Brain microvascular endothelial cell (primary cell): ENCODE measurements around the gene NEGR1.

Experiments
- DNase-seq: peaks from one replicate; pipeline ENCODE4 v3.0.0-alpha.2; 2020
- H3K27ac ChIP-seq: fragments of 250-450 bp; sonication (Bioruptor Pico); 2 replicates; pipeline ENCODE4 v1.5.1; 2020; ENCODE audit warnings: mild to moderate bottlenecking, moderate library complexity
- H3K27me3 ChIP-seq: fragments of 250-450 bp; sonication (Bioruptor Pico); replicated peaks from 2 replicates; pipeline ENCODE4 v1.5.1; 2020; ENCODE audit warnings: mild to moderate bottlenecking
- H3K36me3 ChIP-seq: fragments of 250-450 bp; sonication (Bioruptor Pico); replicated peaks from 2 replicates; pipeline ENCODE4 v1.5.1; 2020; ENCODE audit warnings: mild to moderate bottlenecking
- H3K4me3 ChIP-seq: 2 replicates; pipeline ENCODE4 v1.5.1; 2011; ENCODE audit warnings: low read depth, mild to moderate bottlenecking, control low read depth, low read length, moderate library complexity
- CTCF ChIP-seq: IDR thresholded peaks from 2 replicates; pipeline ENCODE4 v1.5.1; 2011; ENCODE audit warnings: low read depth, mild to moderate bottlenecking, moderate library complexity, low read length, control low read depth, inconsistent platforms; ENCODE audit errors: missing control alignments
- in situ Hi-C: cut with HindIII; loops from 2 replicates; pipeline ENCODE4 v1.10.0; 2017; ENCODE audit warnings: low sequenced_read_pairs, low pct_ligation_motif_present

The NEGR1 gene

GRCh38 chr1:72281637-72282270 is 585 bp downstream of the NEGR1 start:
- no peak for DNase-seq
- no peaks in the 10 kb centered on the region for H3K27me3 ChIP-seq
- in situ Hi-C loops: no loop called here
- H3K36me3 ChIP-seq: no peaks in the 10 kb centered on the region
- TF ChIP-seq CTCF: no peak
- peak overlapping the region; percentile 87 for H3K4me3 ChIP-seq
- H3K27ac ChIP-seq: peak overlapping the region; percentile 14

- H3K27ac ChIP-seq: no peak overlapping the region
- in situ Hi-C loops: no loop called here
These were observed 1.2 kb downstream of the NEGR1 start for GRCh38 chr1:72281144-72281543.

GRCh38 chr1:72280711-72281110 is 1.6 kb downstream of the NEGR1 start:
- H3K4me3 ChIP-seq: peak overlapping the region; percentile 38
- H3K27me3 ChIP-seq: no peaks in the 10 kb centered on the region
- DNase-seq: no peak
- H3K27ac ChIP-seq: no peak overlapping the region
- no peaks in the 10 kb centered on the region for H3K36me3 ChIP-seq
- TF ChIP-seq CTCF: peak; percentile 16
- in situ Hi-C loops: no loop called here

More at GRCh38 chr1:72281144-72281543, 1.2 kb downstream of the NEGR1 start:
- Histone ChIP-seq H3K36me3 (no peaks in the 10 kb centered on the region), H3K27me3 (no peaks in the 10 kb centered on the region), H3K4me3 (peak overlapping the region; percentile 38)
- no peak for DNase-seq
- no peak for TF ChIP-seq CTCF

- Histone ChIP-seq H3K27ac (no peak overlapping the region), H3K4me3 (no peak overlapping the region)
These were observed 2.2 kb downstream of the NEGR1 start for GRCh38 chr1:72280131-72280530.

GRCh38 chr1:72278461-72278860 is 3.9 kb downstream of the NEGR1 start:
- in situ Hi-C loops: no loop called here
- TF ChIP-seq CTCF: no peak
- Histone ChIP-seq H3K27ac (no peak overlapping the region), H3K27me3 (no peaks in the 10 kb centered on the region), H3K4me3 (no peak overlapping the region), H3K36me3 (no peaks in the 10 kb centered on the region)
- DNase-seq: no peak

More at GRCh38 chr1:72280131-72280530, 2.2 kb downstream of the NEGR1 start:
- Histone ChIP-seq H3K36me3 (no peaks in the 10 kb centered on the region), H3K27me3 (no peaks in the 10 kb centered on the region)
- DNase-seq: no peak
- in situ Hi-C loops: no loop called here
- TF ChIP-seq CTCF: no peak

- no peaks in the 10 kb centered on the region for H3K36me3 ChIP-seq
- no peaks in the 10 kb centered on the region for H3K27me3 ChIP-seq
- TF ChIP-seq CTCF: no peak
- no peak for DNase-seq
- in situ Hi-C loops: no loop called here
- H3K27ac ChIP-seq: no peak overlapping the region
- H3K4me3 ChIP-seq: no peak overlapping the region
These were observed 10.7 kb downstream of the NEGR1 start for GRCh38 chr1:72271555-72272085.
